H1 (cell line): ENCODE measurements around the gene RERE. TPM values are rescaled to one million over a fixed set of nuclear protein-coding genes. Genes with fewer than 3 reads are reported as not detected.

Source experiments
- JUN ChIP-seq: IDR thresholded peaks from 2 replicates; pipeline ENCODE4 v1.6.1; 2011; ENCODE audit warnings: low read depth, mild to moderate bottlenecking, improper control_type of control experiment, low read length
- NRF1 ChIP-seq: IDR thresholded peaks from 2 replicates; pipeline ENCODE4 v1.6.1; 2011; ENCODE audit warnings: mild to moderate bottlenecking, low read depth, low read length, improper control_type of control experiment
- SAP30 ChIP-seq: fragments of 300-600 bp; sonication (generic); IDR thresholded peaks from 2 replicates; pipeline ENCODE4 v1.7.1; 2012; ENCODE audit warnings: low read length, moderate library complexity, mild to moderate bottlenecking, inconsistent platforms; ENCODE audit not compliant: insufficient read depth, insufficient replicate concordance
- SP1 ChIP-seq: IDR thresholded peaks from 2 replicates; pipeline ENCODE4 v1.6.1; 2011; ENCODE audit warnings: low read depth, low read length
- polyA plus RNA-seq, 7 experiments: library from polyadenylated mRNA; depleted of rRNA in 3 of 7; stranded (reverse) in 5 of 7; unstranded in 2 of 7; fragments of >200 nt in 5 of 7; fragments of 200-250 nt in 2 of 7; gene quantifications; 1 replicate in 5 of 7; 2 replicates in 1 of 7; 4 replicates in 1 of 7; pipeline versions ENCODE4 v1.2.1 to v1.2.3, GENCODE V29; 2011 to 2013; ENCODE audit warnings: missing spikeins in 2 of 7, mixed read lengths in 2 of 7
- total RNA-seq: library from RNA; stranded (reverse); fragmentation: NEBNext Ultra II Directional; extraction: Animal tissue kit (Norgen Biotek cat#: 25700); gene quantifications from 2 replicates; pipeline ENCODE4 v1.2.1, GENCODE V29; 2021

RERE gene
- total and polyA plus RNA-seq, 2 of the 8 experiments (the other 6 are each of a cell fraction or from before 2014, with no cell fraction given): 15.3 to 142 TPM

- TF ChIP-seq SAP30: no peak
- TF ChIP-seq SP1: no peak
- TF ChIP-seq JUN: no peak
- no peak for TF ChIP-seq NRF1
Observed at GRCh38 chr1:8595941-8596340, 221.5 kb downstream of the RERE start (continued).
